Measurements from ENCODE around the gene FERMT1.

GRCh38 chr20:6026051-6026450 is 96.8 kb downstream of the FERMT1 start:
- no peak for TF ChIP-seq GABPA (IDR thresholded peaks at IDR 0.05; ENCODE audit: low read depth)
- TF ChIP-seq POLR2AphosphoS5 (IDR thresholded peaks at IDR 0.05; ENCODE audit: low read depth) = no peak
- TF ChIP-seq, protein P1, sequence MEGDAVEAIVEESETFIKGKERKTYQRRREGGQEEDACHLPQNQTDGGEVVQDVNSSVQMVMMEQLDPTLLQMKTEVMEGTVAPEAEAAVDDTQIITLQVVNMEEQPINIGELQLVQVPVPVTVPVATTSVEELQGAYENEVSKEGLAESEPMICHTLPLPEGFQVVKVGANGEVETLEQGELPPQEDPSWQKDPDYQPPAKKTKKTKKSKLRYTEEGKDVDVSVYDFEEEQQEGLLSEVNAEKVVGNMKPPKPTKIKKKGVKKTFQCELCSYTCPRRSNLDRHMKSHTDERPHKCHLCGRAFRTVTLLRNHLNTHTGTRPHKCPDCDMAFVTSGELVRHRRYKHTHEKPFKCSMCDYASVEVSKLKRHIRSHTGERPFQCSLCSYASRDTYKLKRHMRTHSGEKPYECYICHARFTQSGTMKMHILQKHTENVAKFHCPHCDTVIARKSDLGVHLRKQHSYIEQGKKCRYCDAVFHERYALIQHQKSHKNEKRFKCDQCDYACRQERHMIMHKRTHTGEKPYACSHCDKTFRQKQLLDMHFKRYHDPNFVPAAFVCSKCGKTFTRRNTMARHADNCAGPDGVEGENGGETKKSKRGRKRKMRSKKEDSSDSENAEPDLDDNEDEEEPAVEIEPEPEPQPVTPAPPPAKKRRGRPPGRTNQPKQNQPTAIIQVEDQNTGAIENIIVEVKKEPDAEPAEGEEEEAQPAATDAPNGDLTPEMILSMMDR (IDR thresholded peaks at IDR 0.05; ENCODE audit: insufficient read depth, low read length) = no peak

Data from HL-60 (cell line).